CD8-positive, alpha-beta memory T cell (primary cell): ENCODE measurements around the gene EXOC2. TPM values are rescaled to one million over a fixed set of nuclear protein-coding genes. Genes with fewer than 3 reads are reported as not detected.
A peak's percentile ranks its signal among the peaks of the same experiment; 100 is the strongest.

ENCODE experiments used
- CTCF ChIA-PET: fragments of 350-600 bp; sonication (Branson Sonifier 250); formaldehyde crosslinking; loops from one replicate; lab custom pipeline; 2021; ENCODE audit warnings: antibody characterized with exemption; lab: Charles Lee
- POLR2A ChIA-PET: fragments of 350-600 bp; sonication (Branson Sonifier 250); formaldehyde crosslinking; loops from one replicate; lab custom pipeline; 2021; ENCODE audit warnings: antibody characterized with exemption; lab: Charles Lee
- DNase-seq, 5 donors: peaks; one replicate each; pipeline versions ENCODE4 v3.0.0 to v3.0.0-alpha.2; 2020 to 2022; ENCODE audit warnings: mixed read lengths in 1 of 5
- H3K27ac ChIP-seq: one replicate; pipeline ENCODE4 v1.7.0; 2013; ENCODE audit warnings: low read depth, mild to moderate bottlenecking, low read length, moderate library complexity
- H3K27me3 ChIP-seq: 2 replicates; pipeline ENCODE4 v1.7.0; 2013; ENCODE audit warnings: low read length, mild to moderate bottlenecking; ENCODE audit not compliant: insufficient read depth, poor library complexity, severe bottlenecking
- H3K36me3 ChIP-seq: 2 replicates; pipeline ENCODE4 v1.7.0; 2013; ENCODE audit warnings: mild to moderate bottlenecking, low read length, moderate library complexity; ENCODE audit not compliant: insufficient read depth
- H3K4me1 ChIP-seq: 2 replicates; pipeline ENCODE4 v1.7.0; 2013; ENCODE audit warnings: mild to moderate bottlenecking, low read length, moderate library complexity; ENCODE audit not compliant: insufficient read depth
- H3K4me3 ChIP-seq: 2 replicates; pipeline ENCODE4 v1.7.0; 2013; ENCODE audit warnings: mild to moderate bottlenecking, low read length
- H3K9me3 ChIP-seq: 2 replicates; pipeline ENCODE4 v1.7.0; 2013; ENCODE audit warnings: mild to moderate bottlenecking, low read length
- H3K27ac Mint-ChIP-seq, 8 donors: one replicate each; pipeline ENCODE4 v1.8.0; 2020 to 2021; ENCODE audit warnings: mixed read lengths in 8 of 8, mild to moderate bottlenecking in 6 of 8, inconsistent platforms in 3 of 8, moderate library complexity in 3 of 8
- H3K27me3 Mint-ChIP-seq, 2 donors: one replicate each; pipeline ENCODE4 v1.8.0; 2020 to 2021; ENCODE audit warnings: mixed read lengths in 2 of 2, mild to moderate bottlenecking in 1 of 2, moderate library complexity in 1 of 2
- H3K36me3 Mint-ChIP-seq, 3 donors: one replicate each; pipeline ENCODE4 v1.8.0; 2020 to 2021; ENCODE audit warnings: mixed read lengths in 3 of 3, inconsistent platforms in 1 of 3, mild to moderate bottlenecking in 1 of 3
- H3K4me1 Mint-ChIP-seq, 3 donors: one replicate each; pipeline ENCODE4 v1.8.0; 2020 to 2021; ENCODE audit warnings: mixed read lengths in 3 of 3, inconsistent platforms in 1 of 3, mild to moderate bottlenecking in 1 of 3
- H3K4me3 Mint-ChIP-seq, 7 donors: one replicate each; pipeline ENCODE4 v1.8.0; 2020 to 2021; ENCODE audit warnings: mixed read lengths in 7 of 7, mild to moderate bottlenecking in 6 of 7, moderate library complexity in 4 of 7, inconsistent platforms in 2 of 7
- H3K9me3 Mint-ChIP-seq, 5 donors: one replicate each; pipeline ENCODE4 v1.8.0; 2020 to 2022; ENCODE audit warnings: mixed read lengths in 5 of 5, mild to moderate bottlenecking in 3 of 5, moderate library complexity in 2 of 5, inconsistent platforms in 1 of 5
- polyA plus RNA-seq: library from polyadenylated mRNA; unstranded; fragments of 300-500 nt; fragmentation: Illumina TruSeq; gene quantifications from one replicate; pipeline ENCODE4 v1.2.3, GENCODE V29; 2021
- total RNA-seq, 2 experiments: library from RNA; stranded (reverse); gene quantifications; one replicate each; pipeline ENCODE4 v1.2.3, GENCODE V29; 2021

The EXOC2 gene
- total and polyA plus RNA-seq, 3 experiments from 2014 or later = 41.5 to 44.6 (median 43.1) TPM

DNA sequence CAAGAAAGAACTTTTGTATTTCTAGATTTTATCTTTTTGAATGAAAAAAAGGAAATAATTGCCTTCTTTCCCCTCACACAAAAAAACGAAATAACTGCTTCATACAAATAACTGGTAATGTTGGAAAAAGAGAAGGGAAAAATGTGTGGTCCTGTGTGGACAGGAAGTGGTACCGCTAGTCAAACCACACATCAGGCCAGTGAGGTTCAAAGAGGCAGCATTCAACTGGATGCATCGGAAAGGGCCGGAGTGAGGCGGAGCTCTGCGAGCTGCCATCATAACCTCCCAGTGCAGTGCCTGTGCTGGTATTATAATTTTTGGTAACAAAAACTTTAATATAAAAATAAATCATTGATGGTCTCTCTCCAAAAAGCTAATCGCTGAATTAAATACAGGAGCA is 190.2 kb downstream of the EXOC2 start:
- no peaks in the 10 kb centered on the region for H3K36me3 ChIP-seq
- DNase-seq = no peak
- ChIA-PET POLR2A (interaction anchor here (1.4 kb wide), 1 partner anchor 13 kb away, joined by 3 read pairs; no protein-coding TSS in a partner anchor), CTCF (interaction anchor here (1.2 to 1.6 kb wide), 3 partner anchors 10 to 314 kb away, joined by 3 to 8 read pairs (median 3); no protein-coding TSS in a partner anchor)
- Mint-ChIP-seq H3K4me1 (peaks cover 47 to 80% (median 74%) of the 10 kb centered on the region in 3 donors), H3K36me3 (peaks cover 0 to 6% (median 4%) of the 10 kb centered on the region in 3 donors), H3K27me3 (no peaks in the 10 kb centered on the region), H3K27ac (peak overlapping the region; percentile 54 to 91 (median 90)), H3K4me3 (peak overlapping the region; percentile 29 to 98 (median 95)), H3K9me3 (no peaks in the 10 kb centered on the region)
- peaks cover 51% of the 10 kb centered on the region for H3K4me1 ChIP-seq
- no peak overlapping the region for H3K4me3 ChIP-seq
- H3K9me3 ChIP-seq = no peaks in the 10 kb centered on the region
- no peaks in the 10 kb centered on the region for H3K27me3 ChIP-seq
- H3K27ac ChIP-seq = no peak overlapping the region

DNA sequence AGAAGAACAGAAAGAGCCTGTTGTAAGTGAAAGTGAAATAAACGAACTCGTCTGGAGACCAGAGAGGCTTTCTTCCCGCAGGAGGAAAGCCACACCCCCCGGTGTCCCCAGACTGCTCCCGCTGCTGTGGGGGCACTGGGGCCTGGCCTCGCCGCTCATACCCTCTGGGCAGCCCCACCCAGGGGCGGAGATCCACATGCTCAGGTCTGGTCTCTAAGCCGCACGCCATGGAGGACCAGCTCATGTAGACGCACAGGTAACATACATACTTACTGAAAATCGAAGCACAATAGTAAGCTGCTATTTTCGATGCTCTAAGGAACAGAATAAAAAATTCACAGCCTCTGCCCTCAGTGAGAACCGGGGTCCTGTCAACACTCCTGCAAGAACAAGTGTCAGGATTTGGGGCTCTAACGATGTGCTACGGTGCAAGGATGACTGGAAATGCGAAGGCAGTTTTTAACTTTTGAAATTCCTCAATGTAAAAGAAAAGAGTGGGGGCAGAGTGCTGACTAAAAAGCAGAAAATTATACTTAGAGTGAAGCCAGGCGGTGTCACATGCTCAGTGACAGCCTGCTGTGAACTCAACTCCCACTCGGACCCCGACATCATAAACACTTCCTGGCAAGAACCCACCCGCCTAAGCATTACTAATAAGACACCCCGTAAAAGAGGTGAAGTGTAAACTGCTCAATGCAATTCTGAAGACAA is 190.9 kb downstream of the EXOC2 start:
- Mint-ChIP-seq H3K4me1 (peaks cover 49 to 81% (median 74%) of the 10 kb centered on the region in 3 donors), H3K36me3 (peaks cover 2 to 10% (median 4%) of the 10 kb centered on the region in 3 donors), H3K27ac (peak overlapping the region; percentile 82 to 94 (median 90)), H3K4me3 (peak overlapping the region; percentile 92 to 98 (median 95)), H3K27me3 (no peaks in the 10 kb centered on the region), H3K9me3 (no peaks in the 10 kb centered on the region)
- ChIA-PET CTCF (interaction anchor here (1.2 to 1.6 kb wide), 3 partner anchors 9 to 313 kb away, joined by 3 to 8 read pairs (median 3); no protein-coding TSS in a partner anchor), POLR2A (interaction anchor here (1.4 kb wide), 1 partner anchor 13 kb away, joined by 3 read pairs; no protein-coding TSS in a partner anchor)
- H3K36me3 ChIP-seq = no peaks in the 10 kb centered on the region
- peak in 4 of 5 donors; percentile 41 to 69 (median 47) for DNase-seq
- H3K27me3 ChIP-seq = no peaks in the 10 kb centered on the region
- H3K4me3 ChIP-seq = peak overlapping the region; percentile 74
- H3K4me1 ChIP-seq = peaks cover 47% of the 10 kb centered on the region
- H3K27ac ChIP-seq = peak overlapping the region; percentile 22
- H3K9me3 ChIP-seq = no peaks in the 10 kb centered on the region

DNA sequence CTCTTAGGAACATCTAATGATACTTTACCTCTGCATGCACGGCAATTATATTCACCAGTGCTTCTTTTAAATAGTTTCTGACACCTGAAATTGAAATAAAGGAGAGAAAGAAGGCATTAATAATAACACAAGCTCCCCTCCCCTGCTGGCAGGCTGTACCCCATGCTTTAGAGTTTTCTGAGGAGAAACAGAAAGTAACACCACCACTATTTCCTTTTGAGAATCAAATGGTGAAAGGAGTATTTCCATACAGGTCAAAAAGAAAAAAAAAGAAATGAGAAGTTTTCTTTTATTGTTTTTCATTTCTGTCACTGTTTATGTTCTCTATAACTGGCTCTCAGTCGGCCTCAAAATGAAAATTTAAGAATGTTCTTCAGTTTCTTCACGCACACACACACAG is 193.3 kb downstream of the EXOC2 start:
- H3K4me3 Mint-ChIP-seq = peak overlapping the region; percentile 60 to 84 (median 78)
- peaks cover 49 to 68% (median 65%) of the 10 kb centered on the region in 3 donors for H3K4me1 Mint-ChIP-seq
- no peaks in the 10 kb centered on the region for H3K9me3 Mint-ChIP-seq
- Histone ChIP-seq H3K9me3 (no peaks in the 10 kb centered on the region), H3K27me3 (no peaks in the 10 kb centered on the region), H3K4me3 (no peak overlapping the region), H3K27ac (no peak overlapping the region), H3K4me1 (peaks cover 42% of the 10 kb centered on the region), H3K36me3 (peaks cover 9% of the 10 kb centered on the region)
- ChIA-PET POLR2A (no interaction called here), CTCF (interaction anchor here (1.1 to 1.7 kb wide), 3 partner anchors 10 to 311 kb away, joined by 3 to 5 read pairs (median 4); no protein-coding TSS in a partner anchor)
- DNase-seq = peak in 1 of 5 donors; percentile 42
- no peaks in the 10 kb centered on the region for H3K27me3 Mint-ChIP-seq
- H3K27ac Mint-ChIP-seq = peak overlapping the region; percentile 72 to 93 (median 89)
- H3K36me3 Mint-ChIP-seq = peaks cover 7 to 22% (median 9%) of the 10 kb centered on the region in 3 donors

DNA sequence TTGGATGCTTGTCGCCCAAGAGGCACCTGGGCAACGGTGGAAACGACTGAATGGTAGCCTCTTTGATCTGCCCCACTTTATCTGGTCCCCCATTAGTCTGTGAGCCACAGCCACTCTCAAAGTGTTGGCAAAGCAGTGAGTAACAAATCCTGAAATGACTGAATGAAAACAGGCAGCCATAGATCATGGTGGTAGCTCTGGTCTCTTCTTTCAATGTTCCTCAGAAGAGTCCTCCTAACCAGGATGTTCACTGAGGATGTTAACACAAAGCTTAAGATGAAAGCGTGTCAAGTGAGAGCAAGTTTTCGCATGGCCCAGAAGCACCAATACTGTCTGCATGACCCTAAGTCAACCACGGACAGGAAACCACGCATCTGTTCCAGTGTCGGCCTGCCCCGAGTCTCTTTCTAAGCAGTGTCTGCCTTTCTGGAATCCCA is 194.1 kb downstream of the EXOC2 start:
- no peak overlapping the region for H3K27ac ChIP-seq
- ChIA-PET CTCF (interaction anchor here (1.1 to 1.7 kb wide), 2 partner anchors 9 to 310 kb away, joined by 4 to 5 read pairs; no protein-coding TSS in a partner anchor), POLR2A (interaction anchor here (1.0 kb wide), 2 partner anchors 24 to 108 kb away, joined by 4 read pairs; no protein-coding TSS in a partner anchor)
- no peaks in the 10 kb centered on the region for H3K27me3 ChIP-seq
- Mint-ChIP-seq H3K27me3 (no peaks in the 10 kb centered on the region), H3K4me3 (peak overlapping the region; percentile 45 to 79 (median 68)), H3K9me3 (no peaks in the 10 kb centered on the region), H3K27ac (peak overlapping the region; percentile 72 to 93 (median 89)), H3K4me1 (peaks cover 55 to 76% (median 73%) of the 10 kb centered on the region in 3 donors), H3K36me3 (peaks cover 7 to 21% (median 9%) of the 10 kb centered on the region in 3 donors)
- no peak overlapping the region for H3K4me3 ChIP-seq
- H3K4me1 ChIP-seq = peaks cover 50% of the 10 kb centered on the region
- peak in 2 of 5 donors; percentile 28 to 60 for DNase-seq
- H3K36me3 ChIP-seq = peaks cover 9% of the 10 kb centered on the region
- no peaks in the 10 kb centered on the region for H3K9me3 ChIP-seq

DNA sequence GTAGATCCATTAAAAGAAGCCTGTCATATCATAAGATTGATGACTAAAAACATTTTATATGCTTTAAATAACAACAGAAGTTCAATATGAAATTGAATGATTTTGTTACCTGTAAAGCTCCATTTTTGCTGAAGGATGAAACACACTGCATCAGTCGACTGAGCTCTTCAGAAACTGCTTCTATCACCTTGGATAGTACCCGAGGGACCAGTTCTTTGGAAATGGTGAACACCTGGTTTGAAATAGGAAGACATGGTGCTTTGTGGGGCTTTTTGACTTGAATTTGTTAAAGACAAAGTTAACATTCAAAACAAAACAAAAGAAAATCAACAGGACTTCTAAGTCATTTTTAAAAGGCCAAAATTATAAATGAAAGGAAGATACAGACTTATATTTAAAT is 195.7 kb downstream of the EXOC2 start:
- no peaks in the 10 kb centered on the region for H3K9me3 Mint-ChIP-seq
- H3K27me3 Mint-ChIP-seq = no peaks in the 10 kb centered on the region
- peaks cover 63 to 80% (median 79%) of the 10 kb centered on the region in 3 donors for H3K4me1 Mint-ChIP-seq
- Histone ChIP-seq H3K27ac (no peak overlapping the region), H3K9me3 (no peaks in the 10 kb centered on the region), H3K4me3 (no peak overlapping the region), H3K36me3 (peaks cover 9% of the 10 kb centered on the region), H3K27me3 (no peaks in the 10 kb centered on the region), H3K4me1 (peaks cover 59% of the 10 kb centered on the region)
- peak overlapping the region in 2 of 8 donors; percentile 12 to 48 for H3K27ac Mint-ChIP-seq
- H3K36me3 Mint-ChIP-seq = peaks cover 5 to 21% (median 9%) of the 10 kb centered on the region in 3 donors
- H3K4me3 Mint-ChIP-seq = no peak overlapping the region
- CTCF ChIA-PET = no interaction called here
- DNase-seq = no peak
- POLR2A ChIA-PET = no interaction called here

DNA sequence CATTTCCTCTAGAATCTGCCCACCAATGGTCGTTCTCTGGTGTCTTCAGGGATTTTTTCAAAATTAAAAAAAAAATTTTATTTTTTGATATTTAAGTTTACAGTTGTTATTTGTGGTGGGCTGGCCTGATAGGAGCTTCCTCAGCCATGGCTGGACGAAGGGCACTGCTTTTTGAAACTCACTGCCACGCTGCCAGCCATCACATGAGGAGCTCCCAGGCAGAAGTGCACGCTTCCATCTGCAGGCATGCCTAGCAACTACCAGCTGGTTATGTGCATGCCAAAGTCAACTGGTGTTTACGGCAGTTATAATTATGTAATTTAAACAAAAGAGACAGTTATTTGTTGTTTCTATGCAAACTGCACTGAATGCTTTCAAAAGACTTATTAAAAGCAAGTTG is 196.3 kb downstream of the EXOC2 start:
- Histone ChIP-seq H3K36me3 (peaks cover 9% of the 10 kb centered on the region), H3K9me3 (no peaks in the 10 kb centered on the region), H3K4me3 (no peak overlapping the region), H3K4me1 (peaks cover 64% of the 10 kb centered on the region), H3K27me3 (no peaks in the 10 kb centered on the region), H3K27ac (no peak overlapping the region)
- ChIA-PET POLR2A (no interaction called here), CTCF (no interaction called here)
- Mint-ChIP-seq H3K36me3 (peaks cover 5 to 21% (median 9%) of the 10 kb centered on the region in 3 donors), H3K4me3 (no peak overlapping the region), H3K9me3 (no peaks in the 10 kb centered on the region), H3K27me3 (no peaks in the 10 kb centered on the region), H3K4me1 (peaks cover 63 to 80% (median 79%) of the 10 kb centered on the region in 3 donors), H3K27ac (no peak overlapping the region)
- DNase-seq = no peak

DNA sequence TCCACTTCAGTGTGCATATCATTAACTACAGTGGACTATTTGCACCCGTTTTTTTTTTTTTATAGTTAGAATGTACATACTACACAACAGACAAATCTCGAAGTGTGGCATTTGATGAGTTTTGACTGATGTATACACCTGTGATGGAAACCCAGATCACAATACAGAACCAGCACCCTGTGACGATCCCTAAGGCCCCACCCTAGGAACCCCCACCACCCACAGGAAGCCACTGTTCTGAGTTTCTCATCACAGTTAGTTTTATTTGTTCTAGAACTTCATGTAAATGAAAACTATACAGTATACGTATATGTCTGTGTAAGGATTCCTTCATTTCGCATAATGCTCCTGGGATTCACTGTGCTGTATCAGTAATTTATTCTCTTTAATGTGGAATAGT is 198.5 kb downstream of the EXOC2 start:
- Mint-ChIP-seq H3K4me1 (peaks cover 71 to 86% (median 85%) of the 10 kb centered on the region in 3 donors), H3K36me3 (peaks cover 5 to 20% (median 9%) of the 10 kb centered on the region in 3 donors), H3K4me3 (peak overlapping the region in 3 of 7 donors; percentile 13 to 29 (median 24)), H3K27ac (peak overlapping the region in 7 of 8 donors; percentile 57 to 92 (median 81)), H3K9me3 (no peaks in the 10 kb centered on the region), H3K27me3 (no peaks in the 10 kb centered on the region)
- Histone ChIP-seq H3K36me3 (peaks cover 9% of the 10 kb centered on the region), H3K27ac (no peak overlapping the region), H3K4me1 (peaks cover 74% of the 10 kb centered on the region), H3K9me3 (no peaks in the 10 kb centered on the region), H3K27me3 (no peaks in the 10 kb centered on the region), H3K4me3 (no peak overlapping the region)
- no peak for DNase-seq
- POLR2A ChIA-PET = no interaction called here
- CTCF ChIA-PET = interaction anchor here (2.2 kb wide), 1 partner anchor 19 kb away, joined by 7 read pairs; no protein-coding TSS in a partner anchor
